T-cell (primary cell): ENCODE data around the gene SUSD3. TPM values are rescaled to one million over a fixed set of nuclear protein-coding genes. Genes with fewer than 3 reads are reported as not detected.
"Not testable (repeated sequence)": the region's sequence is repeated elsewhere in the genome, so short reads cannot be mapped to it uniquely, and the experiment has no call there.

ENCODE experiments used
- ATAC-seq, 4 experiments: fragments of 200-7000 bp in 3 of 4; fragments of 150-1000 bp in 1 of 4; cut with Tn5 transposase; replicated peaks in 1 of 4; 1 replicate in 3 of 4; 2 replicates in 1 of 4; pipeline ENCODE4 v1.10.0; 2021; ENCODE audit warnings: moderate library complexity in 3 of 4, mild to moderate bottlenecking in 2 of 4, moderate number of reproducible peaks in 1 of 4
- CTCF ChIA-PET, 2 donors: fragments of 300-600 bp; sonication (Branson Sonifier 250); formaldehyde crosslinking; loops; one replicate each; lab custom pipeline; 2022; ENCODE audit warnings: antibody characterized with exemption in 2 of 2; lab: Charles Lee
- POLR2A ChIA-PET, 2 donors: fragments of 300-600 bp; sonication (Branson Sonifier 250); formaldehyde crosslinking; loops; one replicate each; lab custom pipeline; 2022; ENCODE audit warnings: antibody characterized with exemption in 2 of 2; lab: Charles Lee
- DNase-seq, 35 experiments: peaks; one replicate each; pipeline versions ENCODE4 v3.0.0 to v3.0.0-alpha.2; 2013 to 2023
- H3K27ac ChIP-seq: one replicate; pipeline ENCODE4 v1.5.1; 2013; ENCODE audit warnings: low read length
- H3K27me3 ChIP-seq, 2 experiments: replicated peaks in 1 of 2; 1 replicate in 1 of 2; 2 replicates in 1 of 2; pipeline versions ENCODE4 v1.6.1 to v1.7.0; 2013; ENCODE audit warnings: low read length in 1 of 2, mixed read lengths in 1 of 2; ENCODE audit not compliant: control insufficient read depth in 2 of 2, insufficient read depth in 2 of 2; ENCODE audit errors: extremely low read depth in 1 of 2
- H3K36me3 ChIP-seq, 2 donors: 1 replicate in 1 of 2; 2 replicates in 1 of 2; pipeline versions ENCODE4 v1.6.1 to v1.7.0; 2013; ENCODE audit warnings: low read length in 1 of 2; ENCODE audit not compliant: control insufficient read depth in 2 of 2, insufficient read depth in 1 of 2; ENCODE audit errors: extremely low read depth in 1 of 2
- H3K4me1 ChIP-seq, 2 experiments: 1 replicate in 1 of 2; 2 replicates in 1 of 2; pipeline versions ENCODE4 v1.6.1 to v1.7.0; 2013; ENCODE audit warnings: low read length in 2 of 2, mixed read lengths in 1 of 2; ENCODE audit not compliant: insufficient read depth in 2 of 2, control insufficient read depth in 1 of 2; ENCODE audit errors: extremely low read depth in 1 of 2
- H3K4me3 ChIP-seq, 2 donors: 1 replicate in 1 of 2; 2 replicates in 1 of 2; pipeline versions ENCODE4 v1.5.1 to v1.7.0; 2013; ENCODE audit warnings: mild to moderate bottlenecking in 2 of 2, low read length in 1 of 2, moderate library complexity in 1 of 2; ENCODE audit not compliant: control insufficient read depth in 1 of 2; ENCODE audit errors: extremely low read depth in 1 of 2
- H3K9me3 ChIP-seq: 2 replicates; pipeline ENCODE4 v1.7.0; 2013
- H3K27ac Mint-ChIP-seq, 2 donors: one replicate each; pipeline ENCODE4 v1.8.0; 2020 to 2021; ENCODE audit warnings: mild to moderate bottlenecking in 2 of 2, mixed read lengths in 2 of 2
- H3K27me3 Mint-ChIP-seq, 2 donors: one replicate each; pipeline ENCODE4 v1.8.0; 2021 to 2022; ENCODE audit warnings: mixed read lengths in 2 of 2
- H3K36me3 Mint-ChIP-seq: one replicate; pipeline ENCODE4 v1.8.0; 2021; ENCODE audit warnings: mixed read lengths
- H3K4me1 Mint-ChIP-seq, 3 donors: one replicate each; pipeline ENCODE4 v1.8.0; 2020 to 2022; ENCODE audit warnings: mixed read lengths in 3 of 3, mild to moderate bottlenecking in 1 of 3
- H3K4me3 Mint-ChIP-seq, 3 donors: one replicate each; pipeline ENCODE4 v1.8.0; 2020 to 2022; ENCODE audit warnings: mild to moderate bottlenecking in 3 of 3, mixed read lengths in 3 of 3, moderate library complexity in 3 of 3
- H3K9me3 Mint-ChIP-seq, 3 donors: one replicate each; pipeline ENCODE4 v1.8.0; 2020 to 2022; ENCODE audit warnings: mixed read lengths in 3 of 3
- WGBS: methylation state at CpG from one replicate; pipeline ENCODE4 v1.1.5; 2013; ENCODE audit warnings: missing lambda C conversion rate; ENCODE audit not compliant: insufficient coverage; 5-methylcytosine and 5-hydroxymethylcytosine counted together
- total RNA-seq, 35 experiments: library from RNA in 6 of 35; stranded (reverse) in 6 of 35; fragments of 120-200 nt in 1 of 35; gene quantifications; one replicate each; pipeline versions ENCODE4 v1.2.1 to v1.2.4 and lab custom pipeline; 2013 to 2026

Gene SUSD3
- total RNA-seq, 5 donors from 2014 or later (not counting 1 experiment from before 2014, with no cell fraction given): 39.6 to 79.2 (median 71.2) TPM

GRCh38 chr9:93012963-93013855 lies 45.3 kb upstream of the SUSD3 start:
- Mint-ChIP-seq H3K27me3 (no peaks in the 10 kb centered on the region), H3K4me3 (no peak overlapping the region), H3K9me3 (no peaks in the 10 kb centered on the region), H3K27ac (peak overlapping the region; percentile 21 to 61), H3K4me1 (peaks cover 20 to 29% (median 23%) of the 10 kb centered on the region in 3 donors), H3K36me3 (peaks cover 47% of the 10 kb centered on the region)
- Histone ChIP-seq H3K36me3 (peaks cover 13 to 87% of the 10 kb centered on the region in 2 donors), H3K9me3 (no peaks in the 10 kb centered on the region), H3K4me1 (peaks cover 0 to 28% of the 10 kb centered on the region in 2 experiments), H3K4me3 (no peak overlapping the region), H3K27ac (no peak overlapping the region), H3K27me3 (peaks cover 0 to 4% of the 10 kb centered on the region in 2 experiments)
- POLR2A ChIA-PET: no interaction called here
- ATAC-seq (peak in 1 of 4 experiments; percentile 21), DNase-seq (no peak)
- CTCF ChIA-PET: no interaction called here
- WGBS: 97% methylated on average over 10 of the region's 14 CpGs

DNA sequence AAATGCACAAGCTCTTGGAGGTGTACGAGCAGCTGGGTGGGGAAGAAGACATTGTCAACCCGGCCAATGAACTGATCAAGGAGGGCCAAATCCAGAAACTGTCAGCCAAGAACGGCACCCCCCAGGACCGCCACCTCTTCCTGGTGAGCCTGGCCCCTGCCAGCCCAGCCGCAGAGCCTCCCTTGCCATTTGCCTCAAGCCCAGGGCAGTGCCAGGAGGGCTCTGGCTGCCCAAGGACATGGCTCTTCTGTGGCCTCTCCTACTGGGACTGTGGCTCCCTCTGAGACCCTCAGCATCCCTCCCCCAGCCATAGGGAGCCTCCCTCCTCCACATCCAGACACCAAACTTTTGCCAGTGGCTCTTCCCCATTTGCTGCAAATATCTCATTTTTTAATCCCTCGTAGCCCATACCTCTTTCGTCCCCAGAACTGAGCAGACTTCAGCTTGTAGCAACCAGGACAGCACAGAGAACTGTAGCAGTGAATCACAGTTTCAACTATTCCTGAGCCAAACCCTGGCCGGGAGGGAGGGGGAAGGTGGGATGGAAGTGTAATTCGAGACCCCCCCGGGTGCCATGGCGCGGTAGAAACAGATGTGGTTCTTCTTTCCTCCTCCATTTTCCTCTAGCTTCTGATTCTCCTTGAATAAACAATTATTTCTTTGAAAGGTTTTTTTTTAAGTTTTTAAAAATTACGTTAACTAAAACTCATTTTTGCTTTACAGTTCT lies 44.5 kb upstream of the SUSD3 start:
- ATAC-seq: no peak
- no peaks in the 10 kb centered on the region for H3K9me3 ChIP-seq
- H3K4me1 ChIP-seq: peaks cover 0 to 24% of the 10 kb centered on the region in 2 experiments
- Mint-ChIP-seq H3K9me3 (no peaks in the 10 kb centered on the region), H3K27ac (peak overlapping the region; percentile 47 to 75), H3K36me3 (peaks cover 51% of the 10 kb centered on the region), H3K4me1 (peaks cover 23 to 33% (median 25%) of the 10 kb centered on the region in 3 donors), H3K4me3 (no peak overlapping the region), H3K27me3 (no peaks in the 10 kb centered on the region)
- CTCF ChIA-PET: interaction anchor here in 1 of 2 donors (0.6 kb wide), 1 partner anchor 14 kb away, joined by 4 read pairs; no protein-coding TSS in a partner anchor
- 95% methylated on average over 4 of the region's 13 CpGs for WGBS
- H3K27ac ChIP-seq: no peak overlapping the region
- no peak overlapping the region for H3K4me3 ChIP-seq
- peaks cover 12 to 88% of the 10 kb centered on the region in 2 donors for H3K36me3 ChIP-seq
- no peak for DNase-seq
- peaks cover 0 to 4% of the 10 kb centered on the region in 2 experiments for H3K27me3 ChIP-seq
- POLR2A ChIA-PET: no interaction called here

DNA sequence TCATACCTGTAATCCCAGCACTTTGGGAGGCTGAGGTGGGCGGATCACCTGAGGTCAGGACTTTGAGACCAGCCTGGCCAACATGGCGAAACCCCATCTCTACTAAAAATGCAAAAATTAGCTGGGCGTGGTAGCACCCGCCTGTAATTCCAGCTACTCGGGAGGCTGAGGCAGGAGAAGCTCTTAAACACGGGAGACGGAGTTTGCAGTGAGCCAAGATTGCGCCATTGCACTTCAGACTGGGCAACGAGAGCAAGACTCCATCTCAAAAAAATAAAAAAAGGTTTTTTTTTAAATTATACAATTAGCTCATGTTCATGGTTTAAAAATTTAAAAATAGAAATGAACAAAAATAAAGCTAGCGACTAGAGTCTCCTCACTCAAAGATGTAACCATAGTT lies 43.3 kb upstream of the SUSD3 start:
- POLR2A ChIA-PET: interaction anchor here in 1 of 2 donors (0.6 to 0.7 kb wide), 2 partner anchors 8 to 552 kb away, joined by 3 to 5 read pairs; no protein-coding TSS in a partner anchor
- H3K4me3 ChIP-seq, H3K27ac ChIP-seq, H3K27me3 Mint-ChIP-seq, H3K9me3 ChIP-seq, DNase-seq, ATAC-seq, H3K9me3 Mint-ChIP-seq, H3K4me3 Mint-ChIP-seq, H3K27me3 ChIP-seq: not testable (repeated sequence)
- peaks cover 0 to 20% of the 10 kb centered on the region in 2 experiments for H3K4me1 ChIP-seq
- Mint-ChIP-seq H3K36me3 (peaks cover 53% of the 10 kb centered on the region), H3K27ac (peak overlapping the region; percentile 8 to 19), H3K4me1 (peaks cover 31 to 34% (median 33%) of the 10 kb centered on the region in 3 donors)
- 84% methylated on average over 4 of the region's 10 CpGs for WGBS
- H3K36me3 ChIP-seq: peaks cover 19 to 88% of the 10 kb centered on the region in 2 donors
- CTCF ChIA-PET: interaction anchor here in 1 of 2 donors (0.9 to 1.6 kb wide), 2 partner anchors 12 to 93 kb away, joined by 3 read pairs; no protein-coding TSS in a partner anchor

DNA sequence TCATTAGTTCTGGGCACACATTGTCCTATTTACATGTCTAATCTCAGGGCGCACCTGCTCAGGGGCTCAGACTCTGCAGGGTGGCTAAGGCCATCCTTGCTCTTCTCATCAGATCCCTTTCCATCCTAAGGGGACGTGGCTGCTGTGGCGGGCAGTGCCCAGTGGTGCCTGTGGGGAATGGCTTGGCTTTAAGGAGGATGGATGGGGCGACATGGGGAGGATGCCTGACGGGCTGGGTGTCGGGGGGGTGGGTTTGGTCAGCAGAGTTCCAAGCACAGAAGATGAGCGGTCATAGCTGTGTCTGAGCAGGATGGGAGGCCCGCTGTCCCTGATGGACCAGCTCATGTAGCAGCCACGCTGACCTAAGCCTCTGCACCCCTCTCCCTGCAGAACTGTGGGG lies 40.9 kb upstream of the SUSD3 start:
- Histone ChIP-seq H3K36me3 (peaks cover 26 to 96% of the 10 kb centered on the region in 2 donors), H3K4me1 (peaks cover 0 to 40% of the 10 kb centered on the region in 2 experiments), H3K27me3 (no peaks in the 10 kb centered on the region), H3K4me3 (no peak overlapping the region), H3K27ac (no peak overlapping the region), H3K9me3 (no peaks in the 10 kb centered on the region)
- DNase-seq (no peak), ATAC-seq (no peak)
- ChIA-PET CTCF (no interaction called here), POLR2A (no interaction called here)
- Mint-ChIP-seq H3K27me3 (no peaks in the 10 kb centered on the region), H3K36me3 (peaks cover 61% of the 10 kb centered on the region), H3K4me3 (no peak overlapping the region), H3K9me3 (no peaks in the 10 kb centered on the region), H3K27ac (peak overlapping the region; percentile 80 to 91), H3K4me1 (peaks cover 43 to 50% (median 45%) of the 10 kb centered on the region in 3 donors)
- 100% methylated on average over 3 of the region's 9 CpGs for WGBS

- H3K9me3 Mint-ChIP-seq: no peaks in the 10 kb centered on the region
- POLR2A ChIA-PET: no interaction called here
- peaks cover 60 to 67% (median 63%) of the 10 kb centered on the region in 3 donors for H3K4me1 Mint-ChIP-seq
- DNase-seq: no peak
- Histone ChIP-seq H3K9me3 (no peaks in the 10 kb centered on the region), H3K4me1 (peaks cover 12 to 65% of the 10 kb centered on the region in 2 experiments), H3K27ac (peak overlapping the region; percentile 67), H3K27me3 (no peaks in the 10 kb centered on the region), H3K4me3 (no peak overlapping the region), H3K36me3 (peaks cover 19 to 99% of the 10 kb centered on the region in 2 donors)
- CTCF ChIA-PET: interaction anchor here in 1 of 2 donors (1.0 kb wide), 1 partner anchor 44 kb away, joined by 3 read pairs; no protein-coding TSS in a partner anchor
- H3K36me3 Mint-ChIP-seq: peaks cover 61% of the 10 kb centered on the region
- no peak for ATAC-seq
- H3K4me3 Mint-ChIP-seq: no peak overlapping the region
- 93% methylated on average over 4 of the region's 11 CpGs for WGBS
- no peaks in the 10 kb centered on the region for H3K27me3 Mint-ChIP-seq
- peak overlapping the region; percentile 80 to 91 for H3K27ac Mint-ChIP-seq
Observed at GRCh38 chr9:93020151-93020550, 38.4 kb upstream of the SUSD3 start.
